Chondrocyte (in vitro differentiated cells): ENCODE measurements around the gene CCDC136. TPM values are rescaled to one million over a fixed set of nuclear protein-coding genes. Genes with fewer than 3 reads are reported as not detected.
A peak's percentile ranks its signal among the peaks of the same experiment; 100 is the strongest.

Experiments
- DNase-seq: peaks from one replicate; pipeline ENCODE4 v3.0.0; 2021; ENCODE audit warnings: mixed read lengths, low spot score
- H3K27ac Mint-ChIP-seq: one replicate; pipeline ENCODE4 v1.8.0; 2021; ENCODE audit warnings: mild to moderate bottlenecking, moderate library complexity, mixed read lengths; ENCODE audit not compliant: unreplicated experiment
- H3K27me3 Mint-ChIP-seq: 2 replicates; pipeline ENCODE4 v1.8.0; 2021; ENCODE audit warnings: low read depth, mixed read lengths
- H3K36me3 Mint-ChIP-seq: 2 replicates; pipeline ENCODE4 v1.8.0; 2021; ENCODE audit warnings: low read depth, mixed read lengths
- H3K4me1 Mint-ChIP-seq: 2 replicates; pipeline ENCODE4 v1.8.0; 2021; ENCODE audit warnings: low read depth, mild to moderate bottlenecking, mixed read lengths
- H3K4me3 Mint-ChIP-seq: one replicate; pipeline ENCODE4 v1.8.0; 2021; ENCODE audit warnings: mild to moderate bottlenecking, moderate library complexity, mixed read lengths; ENCODE audit not compliant: unreplicated experiment
- H3K9me3 Mint-ChIP-seq: 2 replicates; pipeline ENCODE4 v1.8.0; 2021; ENCODE audit warnings: low read depth, mixed read lengths
- CTCF ChIP-seq: fragments of 200-600 bp; sonication (generic); IDR thresholded peaks from 2 replicates; pipeline ENCODE4 v1.5.0; 2021; ENCODE audit warnings: antibody characterized with exemption, mild to moderate bottlenecking, moderate library complexity
- total RNA-seq: library from RNA; stranded (reverse); gene quantifications from 3 replicates; pipeline ENCODE4 v1.2.1, GENCODE V29; 2021

CCDC136 gene
- total RNA-seq, 1 donor from 2014 or later, result 8.5 TPM

- Mint-ChIP-seq H3K4me3 (no peak overlapping the region), H3K27ac (no peak overlapping the region), H3K4me1 (peaks cover 51% of the 10 kb centered on the region), H3K9me3 (no peaks in the 10 kb centered on the region), H3K27me3 (no peaks in the 10 kb centered on the region), H3K36me3 (peaks cover 24% of the 10 kb centered on the region)
- no peak for TF ChIP-seq CTCF
- DNase-seq, result no peak
Observed at GRCh38 chr7:128758553-128758952, 33.2 kb upstream of the CCDC136 start.

GRCh38 chr7:128759242-128759641 is 32.5 kb upstream of the CCDC136 start:
- no peaks in the 10 kb centered on the region for H3K9me3 Mint-ChIP-seq
- peaks cover 48% of the 10 kb centered on the region for H3K4me1 Mint-ChIP-seq
- H3K36me3 Mint-ChIP-seq, result peaks cover 22% of the 10 kb centered on the region
- H3K27ac Mint-ChIP-seq, result no peak overlapping the region
- no peak for DNase-seq
- no peaks in the 10 kb centered on the region for H3K27me3 Mint-ChIP-seq
- H3K4me3 Mint-ChIP-seq, result no peak overlapping the region
- TF ChIP-seq CTCF, result no peak

- DNase-seq, result no peak
- no peak for TF ChIP-seq CTCF
- Mint-ChIP-seq H3K4me3 (no peak overlapping the region), H3K27ac (no peak overlapping the region), H3K4me1 (peaks cover 18% of the 10 kb centered on the region), H3K36me3 (peaks cover 32% of the 10 kb centered on the region), H3K9me3 (no peaks in the 10 kb centered on the region), H3K27me3 (no peaks in the 10 kb centered on the region)
Observed at GRCh38 chr7:128763541-128763940, 28.2 kb upstream of the CCDC136 start.

GRCh38 chr7:128767475-128768110 is 24.2 kb upstream of the CCDC136 start:
- DNase-seq, result no peak

GRCh38 chr7:128770233-128770632 is 21.5 kb upstream of the CCDC136 start:
- Mint-ChIP-seq H3K27me3 (no peaks in the 10 kb centered on the region), H3K9me3 (no peaks in the 10 kb centered on the region), H3K4me1 (peaks cover 14% of the 10 kb centered on the region), H3K36me3 (peaks cover 68% of the 10 kb centered on the region), H3K4me3 (no peak overlapping the region), H3K27ac (no peak overlapping the region)
- TF ChIP-seq CTCF, result no peak
- no peak for DNase-seq

More at GRCh38 chr7:128767475-128768110, 24.2 kb upstream of the CCDC136 start:
- Mint-ChIP-seq H3K4me1 (peaks cover 11% of the 10 kb centered on the region), H3K36me3 (peaks cover 54% of the 10 kb centered on the region), H3K27me3 (no peaks in the 10 kb centered on the region), H3K4me3 (no peak overlapping the region), H3K9me3 (no peaks in the 10 kb centered on the region), H3K27ac (peak overlapping the region; percentile 61)
- TF ChIP-seq CTCF, result no peak
